PC-9 (cell line): ENCODE measurements around the gene PHYKPL.

ENCODE experiments used
- CTCF ChIP-seq: fragments of 200-600 bp; sonication (generic); conservative IDR thresholded peaks from 2 replicates; pipeline ENCODE4 v1.6.1; 2017; ENCODE audit warnings: mixed run types, antibody characterized with exemption, mild to moderate bottlenecking, moderate library complexity
- EZH2 ChIP-seq: fragments of 200-600 bp; sonication (generic); IDR thresholded peaks from 2 replicates; pipeline ENCODE4 v1.8.0; 2017; ENCODE audit warnings: antibody characterized with exemption, low read depth

GRCh38 chr5:178177569-178177968 is 55.0 kb downstream of the PHYKPL start:
- no peak for TF ChIP-seq CTCF
- TF ChIP-seq EZH2, result no peak
